ENCODE data around the gene MPZL2. TPM values are rescaled to one million over a fixed set of nuclear protein-coding genes. Genes with fewer than 3 reads are reported as not detected.
"Not testable (repeated sequence)": the region's sequence is repeated elsewhere in the genome, so short reads cannot be mapped to it uniquely, and the experiment has no call there.

Gene MPZL2
- 62.8 TPM for total RNA-seq
- 44.2 TPM for polyA plus RNA-seq

DNA sequence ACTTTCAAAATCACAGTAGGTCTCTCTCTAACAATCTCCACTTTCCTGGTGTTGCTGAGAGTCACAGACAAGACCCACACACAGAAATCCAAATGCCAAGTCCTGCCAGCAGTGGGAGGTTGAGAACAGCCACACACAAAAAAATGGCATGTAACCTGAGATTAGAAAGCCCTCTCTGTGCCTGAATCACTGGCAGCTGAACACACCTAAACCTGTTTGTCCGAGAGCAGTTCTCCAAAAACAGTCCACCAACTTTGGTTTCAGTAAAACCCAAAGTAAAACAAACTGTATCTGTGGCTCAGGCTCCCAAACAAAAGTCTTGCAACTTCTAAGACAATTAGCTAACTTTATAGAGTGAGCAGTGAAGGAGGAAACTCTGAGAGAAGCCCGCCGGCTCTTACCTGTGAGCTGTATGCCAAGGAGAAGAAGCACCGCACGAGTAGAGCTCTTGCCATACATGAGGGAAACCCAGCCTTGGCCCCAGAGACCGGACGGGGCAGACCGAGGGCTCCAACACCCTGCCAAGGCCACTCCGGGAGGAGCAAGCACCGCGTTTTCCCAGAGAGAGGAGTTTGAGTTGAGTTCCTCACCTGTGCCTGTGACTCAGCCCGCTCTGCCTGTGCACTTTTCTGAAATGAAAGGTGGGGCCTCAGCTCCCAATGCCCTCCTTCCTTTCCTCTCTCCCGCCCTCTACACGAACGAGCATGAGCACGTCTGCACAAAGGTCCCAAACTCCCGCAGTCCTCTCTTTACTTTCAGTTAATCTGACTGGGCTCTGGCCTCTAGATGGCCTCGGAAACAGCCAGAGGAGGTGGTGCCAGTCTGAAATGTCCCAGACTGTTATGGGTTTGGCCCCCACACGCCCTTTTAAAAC lies at the start of gene MPZL2:
Gene MPZL2, minus strand, starts transcription at position 603 of the 874 bp plus-strand sequence. Its CDS starts 144 bp downstream, at position 459.
- 8% methylated on average over 19 of the region's 19 CpGs for WGBS

DNA sequence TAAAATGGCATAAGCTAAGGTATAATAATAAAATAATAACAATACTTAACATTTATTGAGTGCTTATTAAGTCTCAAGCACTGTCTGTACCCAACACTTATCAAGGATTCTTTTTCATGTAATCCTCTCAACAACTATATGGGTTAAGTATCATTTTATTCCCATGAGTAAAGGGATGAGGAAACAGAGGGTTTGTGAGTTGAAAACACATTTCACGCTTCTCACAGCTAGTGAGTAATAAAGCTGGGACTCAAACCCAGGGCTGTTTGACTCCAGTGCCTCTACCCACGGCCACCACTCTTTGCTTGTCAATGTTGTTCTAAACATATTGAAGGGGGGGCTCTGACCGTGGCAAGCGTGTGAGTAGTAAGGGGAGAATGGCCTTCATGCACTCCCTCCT lies 49.1 kb upstream of the MPZL2 start:
- no peak overlapping the region for H3K4me3 ChIP-seq (ENCODE audit: low read depth, low read length)
- 57% methylated on average over 4 of the region's 4 CpGs for WGBS
- no peaks in the 10 kb centered on the region for H3K36me3 ChIP-seq (ENCODE audit: insufficient read depth)
- peaks cover 4% of the 10 kb centered on the region for H3K4me1 ChIP-seq (ENCODE audit: insufficient read depth)
- DNase-seq (ENCODE audit: extremely low spot score) = no peak
- no peak overlapping the region for H3K27ac ChIP-seq (ENCODE audit: low read depth)

More for the DNA sequence above, at the start of gene MPZL2:
- peak within 1 kb of the TSS; percentile 28 for H3K4me3 ChIP-seq (ENCODE audit: low read depth, low read length)
- no peaks in the 10 kb centered on the region for H3K4me1 ChIP-seq (ENCODE audit: insufficient read depth)
- peak; percentile 80 for DNase-seq (ENCODE audit: extremely low spot score)
- peak within 1 kb of the TSS; percentile 86 for H3K27ac ChIP-seq (ENCODE audit: low read depth)
- H3K36me3 ChIP-seq (ENCODE audit: insufficient read depth) = no peaks in the 10 kb centered on the region

DNA sequence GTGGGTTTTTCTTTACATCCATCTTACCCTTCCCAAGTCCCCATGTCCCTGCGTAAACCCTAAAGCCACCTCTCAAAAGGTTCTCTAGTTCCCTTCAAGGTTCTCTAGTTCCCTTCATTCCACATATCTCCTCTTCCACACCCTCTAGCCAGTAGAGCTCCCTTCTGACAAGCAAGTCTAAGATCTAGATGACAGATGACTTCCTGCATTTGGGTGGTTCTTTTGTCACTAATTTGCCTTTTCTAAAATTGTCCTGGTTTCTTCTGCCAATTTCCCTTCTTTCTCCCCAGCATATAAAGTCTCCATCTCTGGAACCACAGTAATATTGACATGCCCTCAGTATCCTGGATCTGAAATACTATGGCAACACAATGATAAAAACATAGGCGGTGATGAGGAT lies 48.2 kb upstream of the MPZL2 start:
- no peak for DNase-seq (ENCODE audit: extremely low spot score)
- H3K27ac ChIP-seq (ENCODE audit: low read depth) = no peak overlapping the region
- 79% methylated on average over 2 of the region's 2 CpGs for WGBS

DNA sequence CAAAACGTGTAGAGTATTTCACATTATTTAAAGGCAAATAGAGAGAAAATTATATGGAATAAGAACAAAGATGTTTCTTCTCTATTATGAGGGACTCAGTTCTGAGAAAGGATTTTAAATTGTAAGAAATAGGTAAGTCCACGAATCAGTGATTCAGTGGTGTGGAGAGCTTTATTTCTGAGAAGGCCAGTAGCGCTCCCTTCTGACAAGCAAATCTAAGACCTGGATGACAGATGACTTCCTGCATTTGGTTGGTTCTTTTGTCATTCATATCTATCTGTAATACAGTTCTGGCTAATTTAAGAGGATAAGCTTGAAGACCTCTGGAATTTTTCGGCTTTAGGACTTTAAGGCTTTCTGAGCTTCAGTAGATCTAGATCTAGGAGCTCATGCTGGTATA lies 47.4 kb upstream of the MPZL2 start:
- H3K36me3 ChIP-seq (ENCODE audit: insufficient read depth) = no peaks in the 10 kb centered on the region
- DNase-seq (ENCODE audit: extremely low spot score) = no peak
- no peak overlapping the region for H3K27ac ChIP-seq (ENCODE audit: low read depth)
- 63% methylated on average over 4 of the region's 4 CpGs for WGBS
- H3K4me3 ChIP-seq (ENCODE audit: low read depth, low read length) = no peak overlapping the region
- H3K4me1 ChIP-seq (ENCODE audit: insufficient read depth) = peaks cover 2% of the 10 kb centered on the region

More for the DNA sequence above, 48.2 kb upstream of the MPZL2 start:
- Histone ChIP-seq H3K4me1 (ENCODE audit: insufficient read depth) (peaks cover 4% of the 10 kb centered on the region), H3K4me3 (ENCODE audit: low read depth, low read length) (no peak overlapping the region), H3K36me3 (ENCODE audit: insufficient read depth) (no peaks in the 10 kb centered on the region)

DNA sequence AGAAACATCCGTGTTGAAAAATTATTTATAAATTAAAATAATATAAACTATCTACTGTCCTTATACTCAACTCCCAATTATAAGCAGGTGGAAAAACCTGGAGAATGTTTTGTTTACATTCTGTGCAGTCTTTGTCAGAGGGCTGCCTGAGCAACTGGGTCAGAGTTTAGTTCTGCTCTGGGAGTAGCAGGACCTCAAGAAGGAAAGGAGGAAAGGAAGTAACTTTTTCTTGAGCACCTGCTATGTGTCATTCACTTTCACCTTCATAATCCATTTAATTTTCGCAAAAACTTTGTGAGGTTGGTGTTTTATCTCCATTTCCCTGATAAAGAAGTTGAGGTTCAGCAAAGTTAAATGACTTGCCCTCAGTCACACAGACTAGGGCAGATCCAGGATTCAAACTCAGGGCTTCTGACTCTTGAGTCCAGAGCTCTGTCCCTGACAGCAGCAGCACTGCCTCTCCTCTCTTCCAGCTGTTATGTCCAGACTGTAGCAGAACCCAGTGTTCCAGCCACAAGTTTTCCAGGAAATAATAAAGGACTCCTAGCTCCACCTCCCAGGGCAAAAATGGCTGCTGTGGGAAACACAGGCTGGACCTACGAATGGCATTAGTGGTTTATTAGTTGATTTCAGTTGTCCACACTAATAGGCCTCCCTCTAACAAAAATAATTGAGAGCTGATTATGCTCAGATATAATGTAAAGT lies 46.8 kb upstream of the MPZL2 start:
- WGBS = 61% methylated on average over 3 of the region's 3 CpGs
- H3K36me3 ChIP-seq (ENCODE audit: insufficient read depth) = no peaks in the 10 kb centered on the region
- no peak overlapping the region for H3K4me3 ChIP-seq (ENCODE audit: low read depth, low read length)
- DNase-seq (ENCODE audit: extremely low spot score) = no peak
- H3K4me1 ChIP-seq (ENCODE audit: insufficient read depth) = no peaks in the 10 kb centered on the region
- H3K27ac ChIP-seq (ENCODE audit: low read depth) = no peak overlapping the region

DNA sequence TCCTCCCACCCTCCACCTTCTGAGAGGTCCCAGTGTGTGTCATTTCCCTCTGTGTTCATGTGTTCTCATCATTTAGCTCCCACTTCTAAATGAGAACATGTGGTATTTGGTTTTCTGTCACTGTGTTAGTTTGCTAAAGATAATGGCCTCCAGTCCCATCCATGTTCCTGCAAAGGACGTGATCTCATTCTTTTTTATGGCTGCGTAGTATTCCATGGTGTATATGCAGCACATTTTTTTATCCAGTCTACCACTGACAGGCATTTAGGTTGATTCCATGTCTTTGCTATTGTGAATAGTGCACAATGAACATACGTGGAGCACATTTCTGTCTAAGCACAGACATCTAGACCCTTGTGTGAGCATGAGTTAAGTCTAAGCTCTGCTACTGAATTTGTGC lies 46.2 kb upstream of the MPZL2 start:
- WGBS = 85% methylated on average over 3 of the region's 3 CpGs
- Histone ChIP-seq H3K4me3 (ENCODE audit: low read depth, low read length) (no peak overlapping the region), H3K4me1 (ENCODE audit: insufficient read depth) (no peaks in the 10 kb centered on the region), H3K27ac (ENCODE audit: low read depth) (no peak overlapping the region), H3K36me3 (ENCODE audit: insufficient read depth) (no peaks in the 10 kb centered on the region)
- no peak for DNase-seq (ENCODE audit: extremely low spot score)

DNA sequence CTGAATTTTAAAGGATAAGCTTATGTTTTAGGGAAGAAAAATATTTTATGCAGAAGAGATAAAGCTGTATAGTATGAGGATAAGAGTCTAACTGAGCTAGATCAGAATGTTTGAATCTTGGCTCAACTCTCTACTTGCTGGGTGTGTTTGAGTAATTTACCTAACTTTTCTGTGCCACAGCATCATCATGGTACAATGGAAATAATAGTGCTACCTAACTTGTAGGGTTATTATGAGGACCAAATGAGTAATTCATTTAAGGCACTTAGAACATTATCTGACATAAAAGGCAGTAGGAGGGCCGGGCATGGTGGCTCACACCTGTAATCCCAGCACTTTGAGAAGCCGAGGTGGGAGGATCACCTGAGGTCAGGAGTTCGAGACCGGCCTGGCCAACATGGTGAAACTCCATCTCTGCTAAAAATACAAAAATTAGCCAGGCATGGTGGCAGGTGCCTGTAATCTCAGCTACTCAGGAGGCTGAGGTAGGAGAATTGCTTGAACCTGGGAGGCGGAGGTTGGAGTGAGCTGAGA lies 45.0 kb upstream of the MPZL2 start:
- H3K27ac ChIP-seq (ENCODE audit: low read depth); H3K4me3 ChIP-seq (ENCODE audit: low read depth, low read length); H3K36me3 ChIP-seq (ENCODE audit: insufficient read depth); H3K4me1 ChIP-seq (ENCODE audit: insufficient read depth); DNase-seq (ENCODE audit: extremely low spot score): not testable (repeated sequence)
- 89% methylated on average over 5 of the region's 5 CpGs for whole genome bisulfite sequencing

DNA sequence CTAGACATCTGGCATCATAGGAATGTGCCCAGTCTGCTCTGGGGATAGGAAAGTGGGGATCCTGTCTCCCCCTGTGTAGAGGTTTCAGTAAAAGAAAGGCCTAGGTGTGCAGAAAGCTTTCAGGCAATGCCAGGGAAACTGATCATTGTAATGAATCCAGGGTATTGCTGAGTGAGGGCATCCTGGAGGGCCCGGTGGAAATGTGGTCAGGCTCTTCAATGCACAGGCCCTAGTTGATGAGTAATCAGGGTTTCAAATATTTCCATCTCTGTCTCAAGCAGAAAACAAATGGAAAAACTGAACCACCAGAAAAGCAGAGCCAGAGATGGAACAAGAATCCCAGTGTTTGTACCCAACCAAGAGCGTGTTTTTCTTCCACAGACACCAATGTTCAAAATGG lies 42.5 kb upstream of the MPZL2 start:
- no peaks in the 10 kb centered on the region for H3K4me1 ChIP-seq (ENCODE audit: insufficient read depth)
- no peaks in the 10 kb centered on the region for H3K36me3 ChIP-seq (ENCODE audit: insufficient read depth)
- no peak for DNase-seq (ENCODE audit: extremely low spot score)
- H3K4me3 ChIP-seq (ENCODE audit: low read depth, low read length) = no peak overlapping the region
- H3K27ac ChIP-seq (ENCODE audit: low read depth) = no peak overlapping the region
- WGBS = 83% methylated on average over 2 of the region's 2 CpGs

DNA sequence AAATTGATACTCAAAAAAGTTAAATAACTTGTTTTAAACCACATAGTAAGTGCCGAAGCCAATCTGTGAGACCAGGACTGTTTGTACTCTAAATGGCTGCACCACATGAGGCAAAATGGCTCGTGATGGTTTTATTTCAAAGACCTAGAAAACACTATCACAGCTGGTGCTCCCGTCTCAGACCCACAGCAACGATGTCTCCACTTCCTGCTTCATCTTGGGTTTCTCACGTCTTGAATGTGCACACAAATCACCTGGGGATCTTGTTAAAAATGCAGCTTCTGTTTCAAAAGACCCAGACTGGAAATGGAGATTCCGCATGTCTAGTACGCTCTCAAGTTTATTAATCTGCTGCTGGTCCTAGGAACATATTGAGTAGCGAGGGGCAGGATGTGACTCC lies 41.6 kb upstream of the MPZL2 start:
- no peak for DNase-seq (ENCODE audit: extremely low spot score)
- Histone ChIP-seq H3K36me3 (ENCODE audit: insufficient read depth) (no peaks in the 10 kb centered on the region), H3K27ac (ENCODE audit: low read depth) (no peak overlapping the region), H3K4me3 (ENCODE audit: low read depth, low read length) (no peak overlapping the region), H3K4me1 (ENCODE audit: insufficient read depth) (no peaks in the 10 kb centered on the region)
- WGBS = 60% methylated on average over 8 of the region's 8 CpGs

DNA sequence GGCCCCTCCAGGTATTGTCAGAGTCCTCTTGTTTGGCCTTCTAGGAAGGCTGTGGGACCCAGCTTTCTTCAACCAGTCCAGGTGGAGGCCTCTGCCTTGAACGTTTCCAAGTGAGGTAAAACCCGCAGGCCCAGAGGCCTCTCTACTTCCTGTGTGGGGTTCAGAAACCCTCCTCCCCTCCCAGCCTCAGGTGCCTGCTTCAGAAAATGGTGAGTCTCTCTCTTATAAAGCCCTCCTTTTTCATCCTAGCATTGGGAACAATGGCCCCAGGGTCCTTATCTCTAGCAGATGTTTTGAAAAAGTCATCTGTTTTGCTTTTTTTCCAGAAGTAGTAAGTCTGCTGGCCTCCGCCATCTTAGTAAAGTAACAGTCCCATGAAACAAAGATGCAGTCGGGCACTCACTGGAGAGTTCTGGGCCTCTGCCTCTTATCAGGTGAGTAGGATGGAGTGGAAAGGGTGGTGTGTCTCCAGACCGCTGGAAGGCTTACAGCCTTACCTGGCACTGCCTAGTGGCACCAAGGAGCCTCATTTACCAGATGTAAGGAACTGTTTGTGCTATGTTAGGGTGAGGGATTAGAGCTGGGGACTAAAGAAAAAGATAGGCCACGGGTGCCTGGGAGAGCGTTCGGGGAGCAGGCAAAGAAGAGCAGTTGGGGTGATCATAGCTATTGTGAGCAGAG lies 40.6 kb upstream of the MPZL2 start, which contains the start of gene CD3E:
Gene CD3E, plus strand, starts transcription at position 163 of the 681 bp plus-strand sequence. Its CDS starts 223 bp downstream, at position 386.
- peak within 1 kb of the TSS; percentile 0 for H3K4me3 ChIP-seq (ENCODE audit: low read depth, low read length)
- 72% methylated on average over 8 of the region's 8 CpGs for WGBS
- H3K4me1 ChIP-seq (ENCODE audit: insufficient read depth) = no peaks in the 10 kb centered on the region
- DNase-seq (ENCODE audit: extremely low spot score) = no peak
- H3K27ac ChIP-seq (ENCODE audit: low read depth) = peak within 1 kb of the TSS; percentile 12
- no peaks in the 10 kb centered on the region for H3K36me3 ChIP-seq (ENCODE audit: insufficient read depth)

DNA sequence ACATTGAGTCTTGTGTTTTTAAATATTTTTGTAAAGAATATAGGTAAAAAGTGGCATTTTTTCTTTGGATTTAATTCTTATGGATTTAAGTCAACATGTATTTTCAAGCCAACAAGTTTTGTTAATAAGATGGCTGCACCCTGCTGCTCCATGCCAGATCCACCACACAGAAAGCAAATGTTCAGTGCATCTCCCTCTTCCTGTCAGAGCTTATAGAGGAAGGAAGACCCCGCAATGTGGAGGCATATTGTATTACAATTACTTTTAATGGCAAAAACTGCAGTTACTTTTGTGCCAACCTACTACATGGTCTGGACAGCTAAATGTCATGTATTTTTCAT lies 40.1 kb upstream of the MPZL2 start:
- H3K4me3 ChIP-seq (ENCODE audit: low read depth, low read length) = no peak overlapping the region
- no peaks in the 10 kb centered on the region for H3K4me1 ChIP-seq (ENCODE audit: insufficient read depth)
- no peak overlapping the region for H3K27ac ChIP-seq (ENCODE audit: low read depth)
- DNase-seq (ENCODE audit: extremely low spot score) = no peak
- no peaks in the 10 kb centered on the region for H3K36me3 ChIP-seq (ENCODE audit: insufficient read depth)
- WGBS = 86% methylated on average over 1 of the region's 1 CpG

DNA sequence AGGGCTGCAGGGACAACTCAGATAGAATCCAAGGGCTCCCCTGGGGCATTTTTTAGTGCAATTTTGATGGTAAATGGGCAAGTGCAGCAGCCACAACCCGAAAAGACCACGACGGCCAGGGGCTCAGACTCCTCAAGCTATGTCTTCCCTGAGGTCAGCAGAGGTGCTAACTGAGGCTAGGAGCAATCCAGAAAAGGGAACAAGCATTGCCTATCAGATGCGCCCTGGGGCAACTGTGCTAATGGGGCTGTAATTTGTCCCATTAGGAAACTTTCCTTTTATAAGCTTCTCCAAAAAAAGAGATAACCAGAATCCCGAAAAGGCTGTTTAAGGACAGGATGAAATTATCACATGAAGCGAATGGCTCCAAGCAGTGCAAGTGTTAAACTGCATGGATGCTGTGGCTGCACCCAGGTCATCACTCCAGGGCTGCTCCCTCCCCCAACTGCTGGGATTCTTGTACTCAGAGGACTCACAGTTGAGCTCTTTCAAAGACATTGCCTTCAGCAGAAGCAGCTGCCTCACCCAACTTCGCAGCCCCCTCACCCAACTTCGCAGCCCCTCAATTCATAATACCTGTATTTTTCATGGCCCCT lies 37.6 kb upstream of the MPZL2 start:
- Histone ChIP-seq H3K4me1 (ENCODE audit: insufficient read depth) (no peaks in the 10 kb centered on the region), H3K36me3 (ENCODE audit: insufficient read depth) (no peaks in the 10 kb centered on the region), H3K27ac (ENCODE audit: low read depth) (no peak overlapping the region), H3K4me3 (ENCODE audit: low read depth, low read length) (no peak overlapping the region)
- WGBS = 63% methylated on average over 8 of the region's 8 CpGs
- no peak for DNase-seq (ENCODE audit: extremely low spot score)

DNA sequence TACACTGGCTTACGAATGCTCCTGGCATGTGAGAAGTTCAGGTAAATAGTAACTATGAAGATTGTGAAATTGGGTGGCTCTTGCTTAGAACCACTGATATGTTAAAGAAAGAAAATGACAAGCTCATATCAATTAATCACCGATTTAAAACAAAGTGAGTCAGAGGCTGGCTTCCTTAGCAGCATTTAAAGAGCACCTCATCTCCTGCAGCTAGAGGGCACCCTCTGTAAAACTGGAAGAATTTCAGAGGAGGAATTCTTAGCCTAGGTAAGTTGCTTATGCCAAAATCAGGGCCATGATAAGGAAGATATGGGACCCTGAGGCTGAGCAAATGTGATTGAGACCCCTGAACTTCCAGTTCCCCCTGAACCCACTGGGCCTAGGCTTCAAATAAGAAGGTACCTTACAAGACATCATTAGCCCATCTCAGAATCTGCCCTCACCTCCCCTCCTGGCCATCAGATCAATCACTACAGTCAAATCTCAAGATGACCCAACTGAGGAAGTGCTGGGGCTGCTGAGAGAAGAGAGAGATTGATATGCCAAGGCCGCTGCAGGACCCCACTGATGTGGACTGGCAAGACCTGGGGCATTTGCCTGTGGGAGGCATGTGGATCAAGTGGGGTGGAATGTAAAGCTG lies 31.8 kb upstream of the MPZL2 start:
- WGBS = 72% methylated on average over 3 of the region's 3 CpGs
- no peak for DNase-seq (ENCODE audit: extremely low spot score)

More for the DNA sequence above, 31.8 kb upstream of the MPZL2 start:
- H3K27ac ChIP-seq (ENCODE audit: low read depth) = no peak overlapping the region
- H3K4me1 ChIP-seq (ENCODE audit: insufficient read depth) = no peaks in the 10 kb centered on the region
- H3K36me3 ChIP-seq (ENCODE audit: insufficient read depth) = no peaks in the 10 kb centered on the region
- no peak overlapping the region for H3K4me3 ChIP-seq (ENCODE audit: low read depth, low read length)

Data from urinary bladder (tissue), 4 donors.